Measurements from ENCODE around the gene GNPDA1. TPM values are rescaled to one million over a fixed set of nuclear protein-coding genes. Genes with fewer than 3 reads are reported as not detected.
"Not testable (repeated sequence)": the region's sequence is repeated elsewhere in the genome, so short reads cannot be mapped to it uniquely, and the experiment has no call there.

The GNPDA1 gene
- total and polyA plus RNA-seq, 2 donors: 32.9 to 39.4 TPM

GRCh38 chr5:142048272-142048671 lies 35.4 kb upstream of the GNPDA1 start:
- 85% methylated on average over 7 of the region's 7 CpGs for WGBS
- Histone ChIP-seq H3K27ac (ENCODE audit: low read depth in 1 of 2, low read length in 1 of 2) (no peak overlapping the region), H3K9me3 (ENCODE audit: control insufficient read depth in 2 of 2, insufficient read depth in 1 of 2, low read length in 1 of 2) (no peaks in the 10 kb centered on the region), H3K36me3 (ENCODE audit: control insufficient read depth in 2 of 2, insufficient read depth in 2 of 2, low read length in 1 of 2) (no peaks in the 10 kb centered on the region), H3K4me1 (ENCODE audit: control insufficient read depth in 2 of 2, insufficient read depth in 2 of 2, low read length in 2 of 2) (no peaks in the 10 kb centered on the region), H3K27me3 (ENCODE audit: control insufficient read depth in 2 of 2, insufficient read depth in 1 of 2, low read length in 1 of 2) (no peaks in the 10 kb centered on the region), H3K4me3 (ENCODE audit: low read length in 2 of 2) (no peak overlapping the region)
- no peak for DNase-seq (ENCODE audit: low read depth in 6 of 9, low spot score in 9 of 9)

- Histone ChIP-seq H3K27me3 (ENCODE audit: control insufficient read depth in 2 of 2, insufficient read depth in 1 of 2, low read length in 1 of 2) (no peaks in the 10 kb centered on the region), H3K27ac (ENCODE audit: low read depth in 1 of 2, low read length in 1 of 2) (no peak overlapping the region), H3K36me3 (ENCODE audit: control insufficient read depth in 2 of 2, insufficient read depth in 2 of 2, low read length in 1 of 2) (no peaks in the 10 kb centered on the region), H3K4me1 (ENCODE audit: control insufficient read depth in 2 of 2, insufficient read depth in 2 of 2, low read length in 2 of 2) (no peaks in the 10 kb centered on the region), H3K4me3 (ENCODE audit: low read length in 2 of 2) (no peak overlapping the region), H3K9me3 (ENCODE audit: control insufficient read depth in 2 of 2, insufficient read depth in 1 of 2, low read length in 1 of 2) (no peaks in the 10 kb centered on the region)
- 90% methylated on average over 7 of the region's 7 CpGs for WGBS
- no peak for DNase-seq (ENCODE audit: low read depth in 6 of 9, low spot score in 9 of 9)
Observed at GRCh38 chr5:142046191-142046590, 33.4 kb upstream of the GNPDA1 start.

- not testable (repeated sequence) for H3K4me3 ChIP-seq (ENCODE audit: low read length in 2 of 2); H3K27me3 ChIP-seq (ENCODE audit: control insufficient read depth in 2 of 2, insufficient read depth in 1 of 2, low read length in 1 of 2); H3K4me1 ChIP-seq (ENCODE audit: control insufficient read depth in 2 of 2, insufficient read depth in 2 of 2, low read length in 2 of 2); DNase-seq (ENCODE audit: low read depth in 6 of 9, low spot score in 9 of 9); H3K36me3 ChIP-seq (ENCODE audit: control insufficient read depth in 2 of 2, insufficient read depth in 2 of 2, low read length in 1 of 2); H3K9me3 ChIP-seq (ENCODE audit: control insufficient read depth in 2 of 2, insufficient read depth in 1 of 2, low read length in 1 of 2); H3K27ac ChIP-seq (ENCODE audit: low read depth in 1 of 2, low read length in 1 of 2)
- 97% methylated on average over 6 of the region's 6 CpGs for WGBS
Observed at GRCh38 chr5:142040881-142041280, 28.1 kb upstream of the GNPDA1 start.

- Histone ChIP-seq H3K4me1 (ENCODE audit: control insufficient read depth in 2 of 2, insufficient read depth in 2 of 2, low read length in 2 of 2) (no peaks in the 10 kb centered on the region), H3K36me3 (ENCODE audit: control insufficient read depth in 2 of 2, insufficient read depth in 2 of 2, low read length in 1 of 2) (no peaks in the 10 kb centered on the region), H3K9me3 (ENCODE audit: control insufficient read depth in 2 of 2, insufficient read depth in 1 of 2, low read length in 1 of 2) (peaks cover 0 to 1% of the 10 kb centered on the region in 2 donors), H3K27me3 (ENCODE audit: control insufficient read depth in 2 of 2, insufficient read depth in 1 of 2, low read length in 1 of 2) (no peaks in the 10 kb centered on the region), H3K4me3 (ENCODE audit: low read length in 2 of 2) (no peak overlapping the region), H3K27ac (ENCODE audit: low read depth in 1 of 2, low read length in 1 of 2) (no peak overlapping the region)
- no peak for DNase-seq (ENCODE audit: low read depth in 6 of 9, low spot score in 9 of 9)
- 97% methylated on average over 2 of the region's 2 CpGs for WGBS
Observed at GRCh38 chr5:142040285-142040684, 27.5 kb upstream of the GNPDA1 start.

GRCh38 chr5:142038735-142039134 lies 25.9 kb upstream of the GNPDA1 start:
- Histone ChIP-seq H3K4me3 (ENCODE audit: low read length in 2 of 2) (no peak overlapping the region), H3K4me1 (ENCODE audit: control insufficient read depth in 2 of 2, insufficient read depth in 2 of 2, low read length in 2 of 2) (no peaks in the 10 kb centered on the region), H3K27me3 (ENCODE audit: control insufficient read depth in 2 of 2, insufficient read depth in 1 of 2, low read length in 1 of 2) (no peaks in the 10 kb centered on the region), H3K9me3 (ENCODE audit: control insufficient read depth in 2 of 2, insufficient read depth in 1 of 2, low read length in 1 of 2) (peaks cover 0 to 1% of the 10 kb centered on the region in 2 donors), H3K27ac (ENCODE audit: low read depth in 1 of 2, low read length in 1 of 2) (no peak overlapping the region), H3K36me3 (ENCODE audit: control insufficient read depth in 2 of 2, insufficient read depth in 2 of 2, low read length in 1 of 2) (no peaks in the 10 kb centered on the region)
- DNase-seq (ENCODE audit: low read depth in 6 of 9, low spot score in 9 of 9): no peak
- 97% methylated on average over 2 of the region's 2 CpGs for WGBS

- H3K4me3 ChIP-seq (ENCODE audit: low read length in 2 of 2); DNase-seq (ENCODE audit: low read depth in 6 of 9, low spot score in 9 of 9); H3K27ac ChIP-seq (ENCODE audit: low read depth in 1 of 2, low read length in 1 of 2); H3K9me3 ChIP-seq (ENCODE audit: control insufficient read depth in 2 of 2, insufficient read depth in 1 of 2, low read length in 1 of 2); H3K4me1 ChIP-seq (ENCODE audit: control insufficient read depth in 2 of 2, insufficient read depth in 2 of 2, low read length in 2 of 2); H3K36me3 ChIP-seq (ENCODE audit: control insufficient read depth in 2 of 2, insufficient read depth in 2 of 2, low read length in 1 of 2); H3K27me3 ChIP-seq (ENCODE audit: control insufficient read depth in 2 of 2, insufficient read depth in 1 of 2, low read length in 1 of 2): not testable (repeated sequence)
- 96% methylated on average over 3 of the region's 3 CpGs for WGBS
Observed at GRCh38 chr5:142037599-142037998, 24.8 kb upstream of the GNPDA1 start.

GRCh38 chr5:142036918-142037317 lies 24.1 kb upstream of the GNPDA1 start:
- no peak for DNase-seq (ENCODE audit: low read depth in 6 of 9, low spot score in 9 of 9)
- no peak overlapping the region for H3K4me3 ChIP-seq (ENCODE audit: low read length in 2 of 2)
- 97% methylated on average over 13 of the region's 13 CpGs for WGBS
- H3K4me1 ChIP-seq (ENCODE audit: control insufficient read depth in 2 of 2, insufficient read depth in 2 of 2, low read length in 2 of 2): no peaks in the 10 kb centered on the region
- H3K27me3 ChIP-seq (ENCODE audit: control insufficient read depth in 2 of 2, insufficient read depth in 1 of 2, low read length in 1 of 2): peaks cover 0 to 4% of the 10 kb centered on the region in 2 donors
- H3K36me3 ChIP-seq (ENCODE audit: control insufficient read depth in 2 of 2, insufficient read depth in 2 of 2, low read length in 1 of 2): no peaks in the 10 kb centered on the region
- no peak overlapping the region for H3K27ac ChIP-seq (ENCODE audit: low read depth in 1 of 2, low read length in 1 of 2)
- H3K9me3 ChIP-seq (ENCODE audit: control insufficient read depth in 2 of 2, insufficient read depth in 1 of 2, low read length in 1 of 2): peaks cover 0 to 1% of the 10 kb centered on the region in 2 donors

- H3K27ac ChIP-seq (ENCODE audit: low read depth in 1 of 2, low read length in 1 of 2): no peak overlapping the region
- DNase-seq (ENCODE audit: low read depth in 6 of 9, low spot score in 9 of 9): no peak
- H3K36me3 ChIP-seq (ENCODE audit: control insufficient read depth in 2 of 2, insufficient read depth in 2 of 2, low read length in 1 of 2): no peaks in the 10 kb centered on the region
- no peaks in the 10 kb centered on the region for H3K4me1 ChIP-seq (ENCODE audit: control insufficient read depth in 2 of 2, insufficient read depth in 2 of 2, low read length in 2 of 2)
- H3K27me3 ChIP-seq (ENCODE audit: control insufficient read depth in 2 of 2, insufficient read depth in 1 of 2, low read length in 1 of 2): peaks cover 0 to 7% of the 10 kb centered on the region in 2 donors
- H3K4me3 ChIP-seq (ENCODE audit: low read length in 2 of 2): no peak overlapping the region
- no peaks in the 10 kb centered on the region for H3K9me3 ChIP-seq (ENCODE audit: control insufficient read depth in 2 of 2, insufficient read depth in 1 of 2, low read length in 1 of 2)
Observed at GRCh38 chr5:142034994-142035393, 22.2 kb upstream of the GNPDA1 start.

GRCh38 chr5:142033632-142034567 lies 21.1 kb upstream of the GNPDA1 start:
- not testable (repeated sequence) for DNase-seq (ENCODE audit: low read depth in 6 of 9, low spot score in 9 of 9)

More at GRCh38 chr5:142033632-142034567, 21.1 kb upstream of the GNPDA1 start:
- H3K9me3 ChIP-seq (ENCODE audit: control insufficient read depth in 2 of 2, insufficient read depth in 1 of 2, low read length in 1 of 2); H3K27me3 ChIP-seq (ENCODE audit: control insufficient read depth in 2 of 2, insufficient read depth in 1 of 2, low read length in 1 of 2); H3K4me1 ChIP-seq (ENCODE audit: control insufficient read depth in 2 of 2, insufficient read depth in 2 of 2, low read length in 2 of 2); H3K27ac ChIP-seq (ENCODE audit: low read depth in 1 of 2, low read length in 1 of 2); H3K4me3 ChIP-seq (ENCODE audit: low read length in 2 of 2); H3K36me3 ChIP-seq (ENCODE audit: control insufficient read depth in 2 of 2, insufficient read depth in 2 of 2, low read length in 1 of 2): not testable (repeated sequence)
- WGBS: 92% methylated on average over 15 of the region's 15 CpGs
